Limb (tissue), 2 donors: Measurements from ENCODE around the gene TMED8.
A peak's percentile ranks its signal among the peaks of the same experiment; 100 is the strongest.
"Not testable (repeated sequence)": the region's sequence is repeated elsewhere in the genome, so short reads cannot be mapped to it uniquely, and the experiment has no call there.

ENCODE experiments used
- DNase-seq, 2 donors: peaks; one replicate each; pipeline ENCODE4 v3.0.0-alpha.2; 2016; ENCODE audit errors: extremely low spot score in 2 of 2

Gene TMED8

DNA sequence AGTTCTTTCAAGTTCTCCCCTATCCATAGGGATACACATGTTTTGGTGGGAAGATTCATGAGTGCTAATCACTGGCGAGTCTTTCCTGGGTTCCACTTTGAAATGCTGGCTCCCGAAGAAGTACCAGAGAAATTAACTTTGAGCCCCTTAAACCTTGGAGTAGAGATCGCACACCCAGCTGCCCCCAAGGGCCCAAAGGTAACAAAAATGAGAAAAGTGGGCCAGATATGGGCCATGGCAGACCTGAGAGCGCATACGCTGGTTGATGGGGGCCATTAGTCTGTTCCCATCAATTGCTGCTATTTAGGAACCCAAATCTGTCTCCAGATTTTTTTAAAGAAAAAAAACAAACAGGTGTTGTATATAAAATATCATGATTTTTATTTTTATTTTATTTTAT is 53.9 kb downstream of the TMED8 start:
- no peak for DNase-seq

DNA sequence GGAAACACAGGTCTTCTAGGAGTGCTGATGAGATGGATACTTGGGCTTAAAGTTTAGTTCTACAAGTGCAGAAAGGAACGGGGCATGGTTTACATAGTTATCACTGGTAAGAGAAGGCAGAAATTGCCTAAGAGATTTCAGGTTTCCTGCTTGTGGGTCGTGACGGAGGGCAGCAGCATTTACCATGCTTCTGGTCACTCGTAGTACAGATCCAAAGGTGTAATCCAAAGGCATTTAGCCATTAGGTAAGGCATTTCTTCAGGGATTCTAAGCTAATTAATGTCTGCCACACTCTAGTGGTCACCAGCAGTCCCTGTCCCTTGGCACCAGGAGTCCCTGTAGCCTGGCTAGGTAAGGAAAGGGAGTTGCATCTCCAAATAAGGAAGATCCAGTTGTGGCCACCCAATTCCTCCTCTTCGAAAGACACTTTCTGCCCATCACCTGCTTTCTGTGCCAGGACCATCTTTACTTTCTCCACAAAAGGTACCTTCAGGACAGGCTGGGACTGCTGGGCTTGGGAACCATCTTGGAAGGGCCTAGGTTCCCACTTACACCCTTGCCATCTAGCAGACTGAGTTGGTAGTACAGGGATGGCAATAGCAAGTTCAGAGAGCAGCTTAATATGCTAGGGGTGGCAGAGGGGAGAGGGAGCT is 54.5 kb downstream of the TMED8 start:
- no peak for DNase-seq

DNA sequence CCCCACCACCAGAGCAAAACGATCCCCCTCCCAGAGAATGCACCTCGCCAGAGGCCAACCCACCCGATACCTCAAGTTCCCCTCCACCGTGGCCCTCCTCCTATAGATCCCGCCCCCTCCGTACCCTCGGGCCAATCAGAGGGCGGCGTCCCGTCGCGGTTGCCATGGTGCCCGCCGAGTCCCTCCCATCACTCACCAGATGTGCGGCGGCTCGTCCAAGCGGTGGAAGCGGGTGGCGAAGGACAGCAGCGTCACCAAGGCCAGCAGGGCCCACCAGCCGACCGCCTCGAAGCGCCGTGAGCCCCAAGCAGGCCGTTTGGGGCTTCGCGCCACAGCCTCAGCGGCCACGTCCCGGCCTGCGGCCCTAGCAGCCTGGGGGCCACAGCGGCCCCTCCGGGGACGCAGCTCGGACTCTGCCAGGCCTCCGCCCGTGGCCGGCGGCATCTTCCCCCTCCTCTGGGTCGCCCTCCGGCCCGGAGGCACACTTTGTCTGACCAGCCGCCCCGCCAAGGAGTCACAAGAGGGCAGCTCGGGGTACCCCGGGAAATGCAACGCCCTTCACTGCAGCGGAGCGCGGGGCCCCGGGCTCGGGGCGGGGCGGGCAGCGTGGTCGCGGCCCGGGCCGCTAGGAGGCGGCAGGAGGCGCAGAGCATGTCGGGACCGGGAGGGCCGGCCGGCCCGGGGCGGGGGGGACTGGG is 56.5 kb downstream of the TMED8 start, which contains the start of gene POMT2:
Gene POMT2, minus strand, starts transcription at position 646 of the 698 bp plus-strand sequence. Its CDS starts 202 bp downstream, at position 444.
- peak; percentile 92 to 96 for DNase-seq

DNA sequence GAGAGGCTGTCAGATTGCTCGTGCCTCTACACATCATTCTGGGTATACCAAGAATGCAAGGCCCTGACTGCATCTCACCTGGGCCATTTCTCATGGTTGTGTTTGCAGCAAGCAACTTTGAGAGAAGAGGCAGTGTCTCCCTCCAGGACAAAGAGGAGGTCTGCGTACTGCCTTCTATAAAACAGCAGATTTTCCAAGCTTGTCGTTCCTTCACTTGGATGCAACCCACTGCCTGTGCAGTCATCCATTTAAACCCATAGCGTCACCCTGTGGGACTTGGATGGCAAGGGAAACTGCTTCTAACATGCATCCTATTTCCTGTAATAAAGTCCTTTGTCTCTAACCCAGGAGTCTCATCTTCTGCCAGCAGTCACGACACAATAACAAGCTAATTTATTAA is 57.5 kb downstream of the TMED8 start:
- no peak for DNase-seq

DNA sequence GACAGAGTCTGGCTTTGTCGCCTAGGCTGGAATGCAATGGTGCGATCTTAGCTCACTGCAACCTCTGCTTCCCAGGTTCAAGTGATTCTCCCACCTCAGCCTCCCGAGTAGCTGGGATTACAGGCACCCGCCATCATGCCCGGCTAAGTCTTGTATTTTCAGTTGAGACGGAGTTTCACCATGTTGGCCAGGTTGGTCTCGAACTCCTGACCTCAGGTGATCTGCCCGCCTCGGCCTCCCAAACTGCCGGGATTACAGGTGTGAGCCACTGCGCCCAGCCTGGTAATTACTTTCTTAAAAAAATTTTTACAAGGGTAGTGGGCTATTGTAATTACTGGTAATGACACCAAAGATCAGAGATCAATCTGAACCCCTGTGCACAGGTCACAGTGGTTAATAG is 58.1 kb downstream of the TMED8 start:
- not testable (repeated sequence) for DNase-seq

DNA sequence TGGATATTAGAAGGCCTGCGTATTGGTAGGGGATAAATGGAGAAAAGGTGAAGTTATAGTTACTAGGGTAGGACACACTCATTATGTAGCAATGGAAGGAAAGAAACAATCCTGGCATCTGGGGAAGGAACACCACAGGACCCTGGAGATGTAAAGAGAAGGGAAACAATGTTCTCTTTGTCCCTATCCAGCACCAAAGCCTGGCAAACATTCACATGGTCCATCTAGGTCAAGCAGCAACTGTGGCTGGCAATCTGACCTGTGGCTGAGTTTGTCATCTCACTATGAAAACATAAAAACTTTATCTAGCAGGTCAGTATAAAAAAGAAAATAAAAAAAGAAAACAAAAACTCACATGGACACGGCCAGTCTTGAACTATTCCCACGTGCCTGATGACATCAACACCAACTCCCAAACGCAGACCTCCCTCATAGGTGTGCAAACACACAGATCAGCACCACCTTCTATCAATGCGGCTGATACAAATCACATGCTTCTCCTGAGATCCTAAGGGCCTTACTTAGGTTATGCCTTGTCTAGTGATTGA is 58.8 kb downstream of the TMED8 start:
- DNase-seq = no peak

DNA sequence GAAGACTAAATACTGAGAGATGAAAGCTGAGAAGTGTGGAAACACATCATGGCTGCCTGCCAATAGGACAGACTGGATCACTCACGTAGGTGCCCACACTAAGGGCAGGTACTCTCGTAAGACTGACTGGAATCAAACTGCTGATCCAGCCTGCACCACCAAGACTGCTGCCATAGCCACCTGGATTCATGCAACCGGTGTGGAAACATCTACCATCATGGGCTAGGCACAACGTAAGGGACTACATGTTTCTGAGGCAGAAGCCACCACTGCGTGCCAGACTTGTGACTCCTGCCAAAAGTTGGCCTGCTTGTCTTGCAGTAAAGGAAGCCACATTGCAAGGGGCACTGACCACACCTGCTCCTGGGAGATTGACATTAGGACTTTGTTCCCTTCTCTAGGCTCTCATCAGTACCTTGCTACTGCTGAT is 60.0 kb downstream of the TMED8 start:
- no peak for DNase-seq

DNA sequence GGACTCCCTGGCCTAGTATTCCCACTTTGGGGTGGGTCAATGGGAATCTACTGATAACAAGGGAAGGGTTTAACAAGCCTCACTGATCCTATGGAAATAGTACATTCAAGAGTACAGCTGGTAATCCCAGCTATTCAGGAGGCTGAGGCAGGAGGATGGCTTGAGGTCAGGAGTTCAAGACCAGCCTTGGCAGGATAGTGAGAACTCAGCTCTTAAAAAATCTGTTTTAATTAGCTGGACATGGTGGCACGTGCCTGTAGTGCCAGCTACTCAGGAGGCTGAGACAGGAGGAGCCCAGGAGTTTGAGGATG is 60.7 kb downstream of the TMED8 start:
- DNase-seq = no peak

DNA sequence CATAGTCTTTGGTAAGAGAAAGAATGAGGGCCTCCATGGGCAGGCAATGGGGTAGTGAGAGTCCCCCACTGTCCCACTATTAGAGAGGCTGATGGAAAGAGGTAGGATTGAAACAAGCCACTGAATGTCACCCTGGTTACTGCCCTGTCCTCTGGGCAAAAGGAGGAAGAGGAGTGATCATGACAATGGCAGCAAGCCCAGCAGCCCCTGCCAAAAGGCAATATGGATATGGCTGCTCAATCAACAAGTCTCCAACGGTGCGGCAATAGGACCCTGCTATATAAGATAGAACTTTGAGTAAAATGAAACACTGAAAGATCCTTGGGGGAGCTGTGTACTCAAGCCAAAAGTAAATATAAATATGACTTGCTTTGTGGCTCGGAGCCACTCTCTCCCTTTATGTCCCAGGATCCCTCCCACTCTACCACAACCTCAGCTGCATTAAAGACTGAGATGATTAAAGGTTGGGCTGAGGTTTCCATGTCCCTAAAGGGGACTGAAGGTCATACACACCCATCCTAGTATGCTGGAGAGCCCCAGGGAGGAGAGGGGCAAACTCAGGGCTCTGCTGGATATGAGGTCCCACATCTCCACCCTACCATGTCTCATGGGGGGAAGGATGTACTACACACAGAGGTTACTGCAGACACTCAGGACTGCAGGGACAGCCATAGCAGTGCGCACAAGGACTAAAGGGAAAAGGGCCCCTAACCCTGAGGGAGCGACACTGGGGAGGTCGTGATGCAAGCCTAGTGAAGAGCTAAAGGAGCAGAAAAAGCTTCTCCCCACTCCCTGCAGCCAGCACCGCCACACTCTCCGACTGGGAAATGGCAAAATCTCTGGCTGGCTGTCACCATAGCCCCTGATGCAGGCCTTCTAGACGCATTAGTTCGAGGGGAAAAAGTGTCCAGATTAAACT is 62.1 kb downstream of the TMED8 start:
- no peak for DNase-seq

DNA sequence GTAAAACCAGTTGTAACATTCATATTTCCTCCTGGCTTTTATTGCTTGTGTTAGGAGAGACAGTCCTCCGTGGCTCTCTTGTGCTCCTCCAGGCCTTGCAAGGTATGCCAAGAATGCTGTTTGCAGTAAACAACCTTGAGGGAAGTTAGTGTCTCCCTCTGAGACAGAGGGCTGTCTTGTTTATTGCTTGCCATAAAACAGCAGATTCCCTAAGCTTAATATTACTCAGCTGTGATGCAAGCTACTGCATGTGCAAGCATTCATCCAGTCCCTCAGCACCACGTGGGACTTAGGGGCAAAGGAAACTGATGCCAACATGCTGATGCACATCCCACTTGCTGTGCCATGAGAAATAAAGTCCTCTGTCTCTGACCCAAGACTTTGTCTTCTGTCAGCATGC is 62.9 kb downstream of the TMED8 start:
- DNase-seq = no peak

DNA sequence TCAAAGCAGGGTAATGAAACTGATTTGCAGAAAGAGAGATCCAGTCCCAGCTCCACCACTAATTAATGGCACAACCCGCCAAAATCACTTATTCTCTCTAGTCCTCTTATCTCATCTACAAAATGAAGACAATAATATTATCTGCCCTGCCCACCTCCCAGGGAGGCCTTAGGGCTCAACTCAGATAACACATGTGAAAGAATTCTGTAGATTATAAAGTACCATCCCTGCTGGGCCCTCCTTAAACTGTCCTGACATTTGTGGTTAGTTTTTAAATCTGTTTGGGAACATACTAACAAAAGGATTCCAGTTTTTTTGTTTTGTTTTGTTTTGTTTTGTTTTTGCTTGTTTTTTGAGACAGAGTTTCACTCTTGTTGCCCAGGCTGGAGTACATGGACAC is 63.5 kb downstream of the TMED8 start:
- DNase-seq = no peak

DNA sequence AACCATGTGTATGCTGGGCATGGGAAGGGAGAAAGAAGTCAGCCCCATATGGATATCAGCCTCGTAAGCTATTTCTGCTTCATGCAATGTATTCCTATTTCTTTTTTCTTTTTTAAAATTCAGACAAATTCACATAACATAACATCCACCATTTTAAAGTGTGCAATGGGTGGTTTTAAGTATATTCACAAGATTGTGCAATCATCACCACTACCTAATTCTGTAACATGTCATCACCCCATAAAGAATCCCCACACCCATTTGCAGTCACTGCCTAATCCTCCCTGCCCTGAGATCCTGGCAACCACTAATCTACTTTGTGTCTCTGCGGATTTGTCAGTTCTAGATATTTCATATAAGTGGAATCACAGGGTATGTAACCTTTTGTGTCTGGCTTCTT is 65.7 kb downstream of the TMED8 start:
- no peak for DNase-seq

DNA sequence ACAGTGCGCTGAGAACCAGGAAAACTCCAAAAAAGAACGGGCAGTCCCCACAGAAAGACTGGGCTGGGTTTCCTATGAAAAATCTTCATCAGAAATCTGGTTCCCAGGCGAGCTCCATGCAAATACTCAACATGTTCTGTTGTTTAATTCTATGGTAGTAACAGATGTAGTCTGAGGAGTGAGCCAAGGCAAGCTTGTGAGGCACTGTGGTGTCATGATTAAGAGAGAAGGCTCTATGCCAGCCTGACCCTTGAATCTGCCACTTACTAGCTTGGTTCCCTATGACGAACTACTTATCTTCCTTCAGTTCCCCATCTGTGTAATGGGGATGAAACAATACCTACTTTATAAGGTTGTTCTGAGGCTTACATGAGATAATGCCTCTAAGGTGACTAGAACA is 66.9 kb downstream of the TMED8 start:
- DNase-seq = no peak

DNA sequence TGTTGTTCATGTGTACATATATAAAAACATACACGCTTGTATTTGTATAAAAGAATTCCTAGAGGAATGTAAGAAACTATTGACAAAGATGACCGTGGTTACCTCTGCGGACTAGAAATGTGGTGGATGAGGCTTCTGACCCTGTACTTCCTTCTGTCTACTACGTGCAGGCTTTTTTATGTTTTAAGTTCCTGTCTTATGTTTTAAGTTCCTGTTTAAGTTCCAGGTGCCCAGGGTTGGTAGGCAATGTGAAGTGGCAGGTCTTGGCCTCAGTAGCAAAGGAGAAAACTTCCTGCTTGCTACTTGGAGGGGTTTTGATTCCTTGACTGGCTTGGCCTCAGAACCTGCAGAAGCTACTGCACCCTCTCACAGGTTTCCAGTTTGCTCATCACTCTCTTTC is 67.8 kb downstream of the TMED8 start:
- no peak for DNase-seq

DNA sequence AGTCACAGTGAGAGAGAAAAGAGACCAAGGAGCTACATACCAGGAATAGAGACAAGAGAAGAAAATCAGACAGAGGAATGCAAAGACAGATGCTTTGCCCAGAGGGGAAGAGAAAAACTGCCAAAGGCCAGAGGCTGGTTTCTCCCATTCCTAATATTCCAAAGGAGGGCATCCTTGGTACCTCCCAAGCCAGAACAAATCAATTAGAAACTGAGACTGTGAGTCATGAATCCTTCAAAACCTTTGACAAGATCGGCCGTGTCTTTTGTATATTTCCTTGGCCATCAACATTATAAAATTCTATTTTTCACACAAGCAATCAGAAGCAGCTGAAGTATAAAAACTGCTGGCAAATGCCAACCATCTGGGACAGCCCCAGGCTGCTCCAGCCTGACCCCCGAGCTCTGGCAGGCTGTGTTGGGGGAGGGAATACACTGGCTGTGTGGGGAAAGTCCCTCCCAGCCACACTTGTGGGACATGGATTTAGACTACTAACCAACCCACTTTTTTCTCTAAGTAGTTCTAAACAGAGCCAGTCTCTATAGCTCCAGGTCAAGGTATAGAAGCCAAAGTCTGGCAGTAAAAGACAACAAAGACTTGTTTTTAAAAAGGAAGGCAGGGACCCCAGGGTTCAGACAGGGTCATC is 69.9 kb downstream of the TMED8 start:
- DNase-seq = peak in 1 of 2 donors; percentile 65

DNA sequence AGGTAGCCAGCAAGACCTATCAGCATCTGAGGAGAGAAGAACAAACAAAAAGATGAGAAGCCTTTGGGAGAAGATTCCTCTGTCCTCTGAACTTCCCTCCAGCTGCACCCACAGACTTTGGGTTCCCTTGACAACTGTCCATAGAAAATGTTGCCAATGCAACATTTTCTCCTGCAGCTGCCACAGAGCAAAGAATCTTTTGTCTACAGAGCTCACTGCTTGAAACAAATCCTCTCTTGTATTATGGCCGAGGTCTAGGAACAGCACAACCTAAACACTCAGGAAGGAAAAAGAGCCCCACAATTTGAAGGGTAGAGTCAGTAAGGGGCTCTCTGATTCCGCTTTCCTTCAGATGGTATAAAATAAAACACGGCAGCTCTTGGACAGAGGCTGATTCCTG is 70.5 kb downstream of the TMED8 start:
- DNase-seq = peak in 1 of 2 donors; percentile 24

DNA sequence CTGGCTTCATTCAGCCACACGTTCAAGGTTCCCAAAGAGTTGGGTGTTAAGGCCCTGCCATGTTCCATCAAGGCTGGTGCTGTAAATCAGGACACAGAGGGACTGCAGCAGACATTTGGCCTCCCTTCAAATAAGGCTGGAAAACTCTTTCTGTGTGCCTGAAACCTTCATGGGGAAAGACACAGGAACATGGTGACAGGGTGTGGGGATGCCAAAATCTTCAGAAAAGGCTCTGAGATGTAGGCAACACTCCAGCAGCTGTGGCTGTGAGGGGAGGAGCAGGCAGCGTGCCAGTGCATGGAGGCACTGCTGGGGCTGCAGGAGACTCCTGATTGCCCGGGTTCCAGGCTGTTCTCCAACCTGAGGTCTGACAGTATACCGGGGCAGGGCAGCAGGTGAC is 71.2 kb downstream of the TMED8 start:
- DNase-seq = peak in 1 of 2 donors; percentile 40

DNA sequence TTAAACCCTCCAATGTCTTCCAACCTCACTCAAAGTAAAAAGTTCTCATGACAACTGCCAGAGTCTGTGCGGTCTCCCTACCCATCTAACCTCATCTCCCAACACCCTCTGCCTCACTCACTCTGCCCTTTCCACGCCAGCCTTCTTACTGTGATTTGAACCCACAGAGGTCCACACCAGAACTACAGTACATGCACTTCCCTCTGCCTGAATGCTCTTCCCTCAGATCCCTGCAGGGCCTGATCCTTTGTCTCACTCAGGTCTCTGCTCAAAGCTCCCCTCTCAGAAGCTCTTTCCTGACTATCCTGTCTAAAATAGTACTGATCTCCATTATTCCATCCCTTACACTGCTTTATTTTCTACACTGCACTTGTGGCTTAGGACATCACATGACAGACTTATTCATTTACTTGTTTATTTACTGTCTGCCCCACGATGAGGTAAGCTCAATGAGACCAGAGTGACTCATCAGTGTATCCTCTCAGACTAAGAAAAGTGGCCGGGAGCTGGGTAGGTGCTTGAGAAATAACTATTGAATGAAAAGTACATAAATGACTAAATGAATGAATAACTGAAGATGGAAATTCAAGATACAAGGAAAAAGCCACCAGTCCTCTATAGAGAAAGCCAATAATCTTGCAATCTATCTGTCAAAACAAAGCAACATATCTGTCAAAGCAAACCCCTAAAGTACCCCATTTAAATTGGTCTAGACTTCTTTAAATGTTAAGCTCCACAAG is 73.3 kb downstream of the TMED8 start:
- no peak for DNase-seq

DNA sequence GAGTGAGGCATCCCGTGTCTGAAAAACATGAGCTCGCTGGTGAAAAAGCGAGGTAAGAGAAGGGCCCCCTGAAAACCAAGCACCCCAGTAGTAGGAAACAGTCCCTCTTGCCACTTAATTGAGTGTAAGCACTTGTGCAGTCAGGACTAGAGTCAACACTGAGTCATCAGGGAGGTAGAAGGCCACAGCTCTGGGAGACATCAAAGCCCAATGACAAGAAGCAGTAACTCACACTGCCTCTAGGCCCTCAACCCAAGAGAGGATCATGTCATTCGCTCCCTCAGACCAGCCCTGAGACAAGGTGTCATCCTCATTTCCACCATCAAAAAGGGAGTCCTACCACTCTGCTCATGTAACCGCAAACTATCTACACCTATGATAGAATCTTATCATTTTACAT is 74.0 kb downstream of the TMED8 start:
- no peak for DNase-seq

DNA sequence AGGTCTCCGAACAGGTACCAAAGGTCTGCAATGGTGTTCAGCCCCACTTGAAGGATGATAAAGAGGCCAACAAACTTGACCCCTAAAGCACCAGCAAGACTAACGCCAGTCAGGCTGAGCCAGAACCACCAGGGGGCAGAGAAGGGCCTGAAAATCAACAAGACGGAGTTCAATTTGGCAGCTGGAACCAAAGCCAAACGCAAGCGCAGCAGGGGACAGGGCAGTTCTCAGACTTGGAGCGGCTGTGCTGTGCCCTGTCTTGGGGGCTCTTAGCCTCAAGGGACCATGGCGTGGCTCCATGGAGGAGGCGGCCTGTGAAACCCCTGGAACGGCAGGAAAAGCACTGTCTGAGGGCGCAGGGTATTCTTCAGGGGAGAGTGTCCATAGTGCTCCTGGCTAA is 75.8 kb downstream of the TMED8 start:
- peak; percentile 74 to 84 for DNase-seq

DNA sequence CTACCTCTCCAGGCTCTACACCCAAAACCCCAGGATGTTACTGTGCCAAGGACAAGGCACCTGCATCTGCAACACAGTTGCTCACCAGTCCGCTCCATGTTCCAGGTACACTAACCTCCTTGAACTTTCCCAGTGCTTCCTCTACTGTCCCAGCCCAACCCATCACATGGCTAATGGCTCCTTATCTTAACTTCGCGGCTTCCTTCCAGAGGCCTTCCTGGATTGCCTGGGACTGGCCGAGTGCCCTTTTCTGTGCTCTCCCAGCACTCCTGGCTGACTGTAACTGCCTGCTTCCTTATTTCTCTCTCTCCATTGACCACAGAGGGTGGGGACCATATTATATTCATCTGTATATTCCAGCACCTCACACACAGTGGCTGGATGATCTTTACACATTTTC is 77.1 kb downstream of the TMED8 start:
- DNase-seq = no peak
